HepG2 (cell line): ENCODE results near the gene ABHD1. TPM values are rescaled to one million over a fixed set of nuclear protein-coding genes. Genes with fewer than 3 reads are reported as not detected.

Experiments used
- ATAC-seq: fragments of 200-7000 bp; cut with Tn5 transposase; 3 replicates; pipeline ENCODE4 v1.9.1; 2020; ENCODE audit warnings: mild to moderate bottlenecking, moderate library complexity
- BruUV-seq: library from RNA; stranded (reverse); fragments of 400-500 nt; replicated peaks from 2 replicates; lab custom pipeline; 2021; lab: Mats Ljungman, UMichigan
- CTCF ChIA-PET: fragments of 300-600 bp; formaldehyde crosslinking; extraction: SDS; loops from one replicate; lab custom pipeline; 2021; ENCODE audit warnings: low total read pairs, inconsistent platforms, low intra/inter-chr PET ratio; lab: Yijun Ruan, JAX
- POLR2A ChIA-PET: fragments of 350-600 bp; sonication (Branson Sonifier 250); formaldehyde crosslinking; loops from one replicate; lab custom pipeline; 2020; ENCODE audit warnings: antibody characterized with exemption, inconsistent platforms; lab: Yijun Ruan, JAX
- DNase-seq: peaks from one replicate; pipeline ENCODE4 v3.0.0-alpha.2; 2015; ENCODE audit warnings: low spot score
- FAIRE-seq: peaks from 3 replicates; lab custom pipeline; 2011; peaks lifted over from hg19 to GRCh38; lab: Jason Lieb, UNC
- H2AFZ ChIP-seq: one replicate; pipeline ENCODE4 v1.6.1; 2011; ENCODE audit warnings: low read length, inconsistent platforms
- H3K27ac ChIP-seq: fragments of 300-600 bp; 3 replicates; pipeline ENCODE4 v1.8.0; 2011; ENCODE audit warnings: mixed run types, mild to moderate bottlenecking, mixed read lengths, low read length, inconsistent platforms; ENCODE audit not compliant: insufficient read depth; ENCODE audit errors: extremely low read length
- H3K27me3 ChIP-seq, 2 experiments: fragments of 200-600 bp in 1 of 2; 2 replicates in 1 of 2; 3 replicates in 1 of 2; pipeline versions ENCODE4 v1.6.0 to v1.8.0; 2011; ENCODE audit warnings: low read length in 2 of 2, mild to moderate bottlenecking in 2 of 2, moderate library complexity in 2 of 2, inconsistent platforms in 1 of 2; ENCODE audit not compliant: insufficient read depth in 2 of 2, control insufficient read depth in 1 of 2
- H3K36me3 ChIP-seq, 2 experiments: fragments of 200-600 bp in 1 of 2; replicated peaks in 1 of 2; 2 replicates in 1 of 2; 3 replicates in 1 of 2; pipeline versions ENCODE4 v1.5.1 to v1.8.0; 2011; ENCODE audit warnings: low read length in 2 of 2, inconsistent platforms in 1 of 2; ENCODE audit not compliant: insufficient read depth in 2 of 2, control insufficient read depth in 1 of 2
- H3K4me1 ChIP-seq: 2 replicates; pipeline ENCODE4 v1.5.1; 2012; ENCODE audit warnings: low read length, inconsistent platforms; ENCODE audit not compliant: insufficient read depth
- H3K4me2 ChIP-seq: 2 replicates; pipeline ENCODE4 v1.6.0; 2011; ENCODE audit warnings: low read depth, low read length, inconsistent platforms
- H3K4me3 ChIP-seq, 3 experiments: fragments of 200-600 bp in 1 of 3; sonication (generic), shearing (Covaris generic) in 1 of 3; replicated peaks in 1 of 3; 2 replicates each; pipeline ENCODE4 v1.5.1; 2011 to 2016; ENCODE audit warnings: low read length in 3 of 3, inconsistent platforms in 2 of 3, low read depth in 2 of 3, mild to moderate bottlenecking in 2 of 3, control low read depth in 1 of 3, mixed read lengths in 1 of 3; ENCODE audit not compliant: insufficient read depth in 1 of 3
- H3K79me2 ChIP-seq: one replicate; pipeline ENCODE4 v1.6.1; 2011; ENCODE audit warnings: low read length, inconsistent platforms; ENCODE audit not compliant: insufficient read depth
- H3K9ac ChIP-seq: 2 replicates; pipeline ENCODE4 v1.6.0; 2011; ENCODE audit warnings: mild to moderate bottlenecking, low read depth, low read length, inconsistent platforms; ENCODE audit not compliant: insufficient read depth
- H3K9me3 ChIP-seq: 2 replicates; pipeline ENCODE4 v1.5.1; 2012; ENCODE audit warnings: mild to moderate bottlenecking, low read length
- H4K20me1 ChIP-seq: 2 replicates; pipeline ENCODE4 v1.6.0; 2011; ENCODE audit warnings: inconsistent platforms, mild to moderate bottlenecking, low read length, moderate library complexity; ENCODE audit not compliant: insufficient read depth
- CBFB ChIP-seq: sonication (generic); formaldehyde crosslinking; IDR thresholded peaks from 2 replicates; pipeline ENCODE4 v1.4.0; 2020; ENCODE audit warnings: missing genetic modification reagents
- HDAC6 ChIP-seq: fragments of 200-600 bp; sonication (generic); IDR thresholded peaks from 2 replicates; pipeline ENCODE4 v1.7.0; 2017; ENCODE audit warnings: mild to moderate bottlenecking, antibody characterized with exemption, low read length, low read depth
- HOXA9 ChIP-seq: sonication (generic); formaldehyde crosslinking; IDR thresholded peaks from 2 replicates; pipeline ENCODE4 v1.8.1; 2022; ENCODE audit warnings: missing genetic modification reagents, mild to moderate bottlenecking, moderate library complexity, borderline replicate concordance
- MBNL3 ChIP-seq: fragments of 250-450 bp; sonication (Bioruptor Pico); conservative IDR thresholded peaks from 2 replicates; pipeline ENCODE4 v1.8.0; 2022; ENCODE audit warnings: mild to moderate bottlenecking, inconsistent platforms
- MTF2 ChIP-seq: sonication (generic); formaldehyde crosslinking; IDR thresholded peaks from 2 replicates; pipeline ENCODE4 v1.5.0; 2020; ENCODE audit warnings: missing genetic modification reagents, borderline replicate concordance
- RBM22 ChIP-seq: fragments of 200-400 bp; formaldehyde crosslinking; optimal IDR thresholded peaks from 2 replicates; pipeline ENCODE3; 2017; ENCODE audit warnings: mild to moderate bottlenecking, low read length, moderate library complexity
- SP140L ChIP-seq: sonication (generic); formaldehyde crosslinking; IDR thresholded peaks from 2 replicates; pipeline ENCODE4 v1.4.0; 2020; ENCODE audit warnings: missing genetic modification reagents, borderline replicate concordance
- SPEN ChIP-seq: sonication (generic); formaldehyde crosslinking; IDR thresholded peaks from 2 replicates; pipeline ENCODE4 v1.5.1; 2020; ENCODE audit warnings: low read depth, mild to moderate bottlenecking, missing genetic modification reagents
- ZNF225 ChIP-seq: sonication (generic); formaldehyde crosslinking; IDR thresholded peaks from 2 replicates; pipeline ENCODE4 v1.4.0; 2020; ENCODE audit warnings: mild to moderate bottlenecking, missing genetic modification reagents
- ZNF513 ChIP-seq: sonication (generic); formaldehyde crosslinking; conservative IDR thresholded peaks from 2 replicates; pipeline ENCODE4 v1.5.0; 2020; ENCODE audit warnings: missing genetic modification reagents
- ZNF550 ChIP-seq: sonication (generic); formaldehyde crosslinking; IDR thresholded peaks from 2 replicates; pipeline ENCODE4 v1.4.0; 2020; ENCODE audit warnings: mild to moderate bottlenecking, missing genetic modification reagents, borderline replicate concordance
- ZNF639 ChIP-seq: conservative IDR thresholded peaks from 2 replicates; pipeline ENCODE4 v1.6.1; 2018; ENCODE audit warnings: missing genetic modification reagents
- ZNF790 ChIP-seq: sonication (generic); formaldehyde crosslinking; IDR thresholded peaks from 2 replicates; pipeline ENCODE4 v1.8.0; 2022; ENCODE audit warnings: missing genetic modification reagents, mild to moderate bottlenecking, borderline replicate concordance
- ZNF83 ChIP-seq: sonication (generic); formaldehyde crosslinking; IDR thresholded peaks from 2 replicates; pipeline ENCODE4 v1.4.0; 2020; ENCODE audit warnings: missing genetic modification reagents, mild to moderate bottlenecking, borderline replicate concordance
- ZNF839 ChIP-seq: sonication (generic); formaldehyde crosslinking; IDR thresholded peaks from 2 replicates; pipeline ENCODE4 v1.4.0; 2020; ENCODE audit warnings: missing genetic modification reagents, mild to moderate bottlenecking, borderline replicate concordance
- WGBS: methylation state at CpG from one replicate; pipeline ENCODE4 v1.1.6; 2017; ENCODE audit warnings: low lambda C conversion rate; 5-methylcytosine and 5-hydroxymethylcytosine counted together
- in situ Hi-C: cut with HindIII; loops from 2 replicates; pipeline ENCODE4 v1.10.0; 2017; ENCODE audit warnings: low pct_unique_long_range_greater_than_20kb; ENCODE audit not compliant: extremely low pct_ligation_motif_present
- intact Hi-C: fragments of 100-400 bp; cut with micrococcal nuclease; formaldehyde crosslinking; loops from one replicate; pipeline ENCODE4 v1.10.0; 2022; ENCODE audit not compliant: unreplicated experiment
- polyA plus RNA-seq, 8 experiments: library from polyadenylated mRNA; depleted of rRNA in 3 of 8; stranded (reverse) in 7 of 8; unstranded in 1 of 8; fragments of >200 nt; fragmentation: Illumina TruSeq in 4 of 8; extraction: Trizol in 4 of 8; gene quantifications; 2 replicates each; pipeline versions ENCODE4 v1.2.1 to v1.2.3, GENCODE V29; 2011 to 2016; ENCODE audit warnings: low read depth in 4 of 8, missing spikeins in 1 of 8, mixed read lengths in 1 of 8; ENCODE audit not compliant: insufficient read depth in 1 of 8
- total RNA-seq, 5 experiments: library from RNA; depleted of rRNA; stranded (reverse); fragments of >200 nt; fragmentation: Illumina TruSeq; extraction: Trizol; gene quantifications; 2 replicates each; pipeline ENCODE4 v1.2.3, GENCODE V29; 2016; ENCODE audit warnings: low read depth in 1 of 5
- TF ChIP-seq, protein P1 (sequence below), 2 experiments: sonication (generic) in 1 of 2; formaldehyde crosslinking in 1 of 2; IDR thresholded peaks; 2 replicates each; pipeline versions ENCODE4 v1.5.1 to v1.6.1; 2011 to 2020; ENCODE audit warnings: borderline replicate concordance in 1 of 2, low read depth in 1 of 2, low read length in 1 of 2, mild to moderate bottlenecking in 1 of 2, missing genetic modification reagents in 1 of 2, moderate library complexity in 1 of 2
- TF ChIP-seq, protein P2 (sequence below): IDR thresholded peaks from 2 replicates; pipeline ENCODE4 v1.6.1; 2016; ENCODE audit warnings: mild to moderate bottlenecking, missing biosample characterization, missing genetic modification reagents

ABHD1 gene
- total and polyA plus RNA-seq, 2 of the 13 experiments (the other 11 are each of a cell fraction or from before 2014, with no cell fraction given): 0.04 to 0.81 TPM

DNA sequence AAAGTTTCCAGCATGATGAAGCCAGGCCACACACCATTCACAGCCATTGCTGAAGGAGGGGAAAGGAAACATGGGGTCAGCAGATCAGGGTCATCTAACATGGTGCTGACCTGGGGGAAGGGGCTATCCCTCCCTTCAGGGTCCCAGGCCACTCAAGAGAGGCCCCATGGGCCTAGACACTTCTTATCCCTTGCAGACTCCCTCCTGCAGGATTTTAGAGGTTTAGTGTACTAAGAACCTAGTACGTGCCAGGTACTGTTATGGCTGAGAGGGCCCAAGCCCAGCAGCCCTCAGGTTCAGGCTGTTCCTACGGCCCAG lies 28.2 kb upstream of the ABHD1 start:
- Histone ChIP-seq H4K20me1 (no peaks in the 10 kb centered on the region), H3K27ac (peak overlapping the region; percentile 97), H2AFZ (no peak overlapping the region), H3K79me2 (peaks cover 30% of the 10 kb centered on the region), H3K36me3 (peaks cover 4 to 42% of the 10 kb centered on the region in 2 experiments), H3K4me2 (peak overlapping the region; percentile 96), H3K4me3 (peak overlapping the region in 1 of 3 experiments; percentile 61; a peak in 2 of 6 replicates), H3K27me3 (no peaks in the 10 kb centered on the region), H3K9ac (peak overlapping the region; percentile 79), H3K9me3 (no peaks in the 10 kb centered on the region), H3K4me1 (peaks cover 68% of the 10 kb centered on the region)
- intact Hi-C loops (loop anchor here (5.0 kb wide), 2 partner anchors 117 to 197 kb away; partner anchors contain the start of genes ATRAID and SLC5A6), in situ Hi-C loops (loop anchor here (5.0 kb wide), 2 partner anchors 102 to 187 kb away; partner anchors contain the start of gene TRIM54)
- ChIA-PET POLR2A (interaction anchor here (0.8 to 4.5 kb wide), 20 partner anchors 9 to 198 kb away, joined by 3 to 40 read pairs (median 4); partner anchors contain the start of genes ABHD1, AGBL5, KHK and OST4), CTCF (interaction anchor here (1.6 kb wide), 1 partner anchor 185 kb away, joined by 5 read pairs; no protein-coding TSS in a partner anchor)
- TF ChIP-seq RBM22 (peak; percentile 12), MBNL3 (CRISPR knock-in tag) (0 out of 2 replicates have a peak, but pooled peaks have one; percentile 65), SP140L (CRISPR knock-in tag) (0 out of 2 replicates have a peak, but pooled peaks have one; percentile 91), HOXA9 (CRISPR knock-in tag) (0 out of 2 replicates have a peak, but pooled peaks have one; percentile 2), ZNF839 (CRISPR knock-in tag) (0 out of 2 replicates have a peak, but pooled peaks have one; percentile 29), ZNF83 (CRISPR knock-in tag) (no peak), ZNF225 (CRISPR knock-in tag) (0 out of 2 replicates have a peak, but pooled peaks have one; percentile 81), MTF2 (CRISPR knock-in tag) (0 out of 2 replicates have a peak, but pooled peaks have one; percentile 46), CBFB (CRISPR knock-in tag) (no peak), ZNF639 (no peak), ZNF513 (CRISPR knock-in tag) (0 out of 2 replicates have a peak, but pooled peaks have one; percentile 81), ZNF790 (CRISPR knock-in tag) (peak; percentile 78; the same call in 1 of the 2 replicates), HDAC6 (no peak), ZNF550 (CRISPR knock-in tag) (peak; percentile 97; the same call in 1 of the 2 replicates), SPEN (CRISPR knock-in tag) (no peak)
- TF ChIP-seq, protein P1, sequence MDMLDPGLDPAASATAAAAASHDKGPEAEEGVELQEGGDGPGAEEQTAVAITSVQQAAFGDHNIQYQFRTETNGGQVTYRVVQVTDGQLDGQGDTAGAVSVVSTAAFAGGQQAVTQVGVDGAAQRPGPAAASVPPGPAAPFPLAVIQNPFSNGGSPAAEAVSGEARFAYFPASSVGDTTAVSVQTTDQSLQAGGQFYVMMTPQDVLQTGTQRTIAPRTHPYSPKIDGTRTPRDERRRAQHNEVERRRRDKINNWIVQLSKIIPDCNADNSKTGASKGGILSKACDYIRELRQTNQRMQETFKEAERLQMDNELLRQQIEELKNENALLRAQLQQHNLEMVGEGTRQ (IDR thresholded peaks at IDR 0.05; ENCODE audit: low read depth, low read length): no peak
- TF ChIP-seq, protein P1 (CRISPR knock-in tag; IDR thresholded peaks at IDR 0.05; ENCODE audit: borderline replicate concordance): 0 out of 2 replicates have a peak, but pooled peaks have one; percentile 21
- TF ChIP-seq, protein P2, sequence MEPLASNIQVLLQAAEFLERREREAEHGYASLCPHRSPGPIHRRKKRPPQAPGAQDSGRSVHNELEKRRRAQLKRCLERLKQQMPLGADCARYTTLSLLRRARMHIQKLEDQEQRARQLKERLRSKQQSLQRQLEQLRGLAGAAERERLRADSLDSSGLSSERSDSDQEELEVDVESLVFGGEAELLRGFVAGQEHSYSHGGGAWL (CRISPR knock-in tag): 0 out of 2 replicates have a peak, but pooled peaks have one; percentile 15
- no peak for ATAC-seq
- 0% methylated on average over 2 of the region's 2 CpGs for WGBS
- no peak for DNase-seq
- FAIRE-seq: no peak
- no TSS peak for BruUV-seq
